ENCODE data around the gene GPR26. TPM values are rescaled to one million over a fixed set of nuclear protein-coding genes. Genes with fewer than 3 reads are reported as not detected.

Gene GPR26
- total RNA-seq, 2 donors from 2014 or later = not detected

GRCh38 chr10:123720536-123720935 lies 54.4 kb downstream of the GPR26 start:
- DNase-seq = no peak
- H3K27me3 Mint-ChIP-seq (ENCODE audit: insufficient read depth) = peaks cover 12% of the 10 kb centered on the region
- Histone ChIP-seq H3K27me3 (ENCODE audit: control insufficient read depth, insufficient read depth, low read length, poor library complexity, severe bottlenecking) (no peaks in the 10 kb centered on the region), H3K9me3 (ENCODE audit: control insufficient read depth, low read length) (no peaks in the 10 kb centered on the region), H3K27ac (ENCODE audit: low read depth, low read length) (no peak overlapping the region), H3K4me1 (ENCODE audit: control insufficient read depth, insufficient read depth, low read length) (no peaks in the 10 kb centered on the region), H3K4me3 (ENCODE audit: low read length) (no peak overlapping the region), H3K36me3 (ENCODE audit: control insufficient read depth, insufficient read depth, low read length) (no peaks in the 10 kb centered on the region), H3K9ac (ENCODE audit: extremely low read depth, low read length, poor library complexity, severe bottlenecking) (no peak overlapping the region)
- 91 to 100% methylated on average over 1 to 3 of the region's 3 CpGs for WGBS, 2 experiments (ENCODE audit: insufficient coverage in 1 of 2, insufficient read length in 1 of 2)
- H3K4me1 Mint-ChIP-seq = no peaks in the 10 kb centered on the region
- H3K4me3 Mint-ChIP-seq = no peak overlapping the region
- H3K27ac Mint-ChIP-seq = no peak overlapping the region
- no peaks in the 10 kb centered on the region for H3K36me3 Mint-ChIP-seq (ENCODE audit: low read depth)
- TF ChIP-seq CTCF (conservative IDR thresholded peaks at IDR 0.05) = no peak
- peaks cover 9% of the 10 kb centered on the region for H3K9me3 Mint-ChIP-seq

GRCh38 chr10:123721441-123722049 lies 55.4 kb downstream of the GPR26 start:
- no peak overlapping the region for H3K9ac ChIP-seq (ENCODE audit: extremely low read depth, low read length, poor library complexity, severe bottlenecking)
- Mint-ChIP-seq H3K4me1 (no peaks in the 10 kb centered on the region), H3K9me3 (peaks cover 9% of the 10 kb centered on the region), H3K4me3 (no peak overlapping the region), H3K36me3 (ENCODE audit: low read depth) (no peaks in the 10 kb centered on the region), H3K27ac (no peak overlapping the region), H3K27me3 (ENCODE audit: insufficient read depth) (peaks cover 5% of the 10 kb centered on the region)
- no peak overlapping the region for H3K4me3 ChIP-seq (ENCODE audit: low read length)
- TF ChIP-seq CTCF (conservative IDR thresholded peaks at IDR 0.05) = no peak
- no peaks in the 10 kb centered on the region for H3K27me3 ChIP-seq (ENCODE audit: control insufficient read depth, insufficient read depth, low read length, poor library complexity, severe bottlenecking)
- no peaks in the 10 kb centered on the region for H3K9me3 ChIP-seq (ENCODE audit: control insufficient read depth, low read length)
- WGBS, 2 experiments (ENCODE audit: insufficient coverage in 1 of 2, insufficient read length in 1 of 2) = 80 to 98% methylated on average over 6 to 9 of the region's 9 CpGs
- no peaks in the 10 kb centered on the region for H3K36me3 ChIP-seq (ENCODE audit: control insufficient read depth, insufficient read depth, low read length)
- H3K27ac ChIP-seq (ENCODE audit: low read depth, low read length) = no peak overlapping the region
- DNase-seq = no peak
- no peaks in the 10 kb centered on the region for H3K4me1 ChIP-seq (ENCODE audit: control insufficient read depth, insufficient read depth, low read length)

GRCh38 chr10:123722351-123722750 lies 56.2 kb downstream of the GPR26 start:
- Histone ChIP-seq H3K9me3 (ENCODE audit: control insufficient read depth, low read length) (no peaks in the 10 kb centered on the region), H3K9ac (ENCODE audit: extremely low read depth, low read length, poor library complexity, severe bottlenecking) (no peak overlapping the region), H3K27ac (ENCODE audit: low read depth, low read length) (no peak overlapping the region), H3K4me1 (ENCODE audit: control insufficient read depth, insufficient read depth, low read length) (no peaks in the 10 kb centered on the region), H3K36me3 (ENCODE audit: control insufficient read depth, insufficient read depth, low read length) (no peaks in the 10 kb centered on the region), H3K4me3 (ENCODE audit: low read length) (no peak overlapping the region), H3K27me3 (ENCODE audit: control insufficient read depth, insufficient read depth, low read length, poor library complexity, severe bottlenecking) (no peaks in the 10 kb centered on the region)
- TF ChIP-seq CTCF (conservative IDR thresholded peaks at IDR 0.05) = no peak
- Mint-ChIP-seq H3K27ac (no peak overlapping the region), H3K27me3 (ENCODE audit: insufficient read depth) (peaks cover 3% of the 10 kb centered on the region), H3K4me1 (no peaks in the 10 kb centered on the region), H3K36me3 (ENCODE audit: low read depth) (no peaks in the 10 kb centered on the region), H3K9me3 (peaks cover 9% of the 10 kb centered on the region), H3K4me3 (no peak overlapping the region)
- DNase-seq = no peak
- WGBS, 2 experiments (ENCODE audit: insufficient coverage in 1 of 2, insufficient read length in 1 of 2) = 85 to 100% methylated on average over 1 to 2 of the region's 2 CpGs

All from endodermal cell (in vitro differentiated cells).